HG03460 (cell line): ENCODE data around the gene VRK3.
"Not testable (repeated sequence)": the region's sequence is repeated elsewhere in the genome, so short reads cannot be mapped to it uniquely, and the experiment has no call there.

Source experiments
- ATAC-seq: cut with Tn5 transposase; IDR thresholded peaks from one replicate; pipeline ENCODE4 v1.9.1; 2021; ENCODE audit not compliant: unreplicated experiment

Gene VRK3

GRCh38 chr19:49997709-49998108, 27.5 kb downstream of the VRK3 start:
- ATAC-seq: no peak

DNA sequence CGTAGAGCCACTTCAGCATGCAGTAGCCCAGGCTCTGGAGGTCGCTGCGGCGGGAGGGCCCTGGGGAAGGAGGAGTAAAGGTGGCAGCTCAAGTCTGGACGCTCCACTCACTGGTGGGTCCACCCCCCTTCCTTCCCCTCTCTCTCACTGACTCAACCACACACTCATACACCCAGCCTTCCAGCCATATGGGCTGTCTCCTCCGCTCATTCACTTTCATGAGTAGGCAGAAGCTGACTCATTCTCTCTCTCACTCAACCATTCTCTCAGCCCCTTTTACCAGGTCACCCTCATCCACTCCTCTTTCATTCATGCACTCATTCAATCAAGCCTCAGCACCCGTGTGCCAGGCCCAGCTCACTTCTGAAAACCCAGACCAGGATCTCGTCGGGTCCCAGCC, 36.7 kb downstream of the VRK3 start:
- no peak for ATAC-seq

DNA sequence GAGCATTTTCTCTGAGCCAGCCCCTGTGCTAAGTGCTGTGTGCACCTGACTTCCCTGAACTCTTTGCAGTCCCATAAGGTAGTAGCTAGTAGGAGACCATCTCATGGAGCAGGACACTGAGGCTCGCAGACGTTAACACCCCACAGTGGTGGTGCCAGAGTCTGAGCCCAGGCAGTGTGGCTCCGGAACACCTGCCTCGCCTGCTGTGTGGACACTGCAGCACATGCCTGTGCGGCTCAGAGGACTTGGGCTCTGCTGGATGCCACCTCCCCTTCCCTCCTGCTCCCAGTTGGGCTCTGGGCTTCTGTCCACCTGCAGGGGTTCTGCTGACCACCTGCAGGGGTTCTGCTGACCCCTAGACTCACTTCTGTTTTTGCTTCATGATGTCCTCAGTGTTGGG, 37.2 kb downstream of the VRK3 start:
- ATAC-seq: no peak

DNA sequence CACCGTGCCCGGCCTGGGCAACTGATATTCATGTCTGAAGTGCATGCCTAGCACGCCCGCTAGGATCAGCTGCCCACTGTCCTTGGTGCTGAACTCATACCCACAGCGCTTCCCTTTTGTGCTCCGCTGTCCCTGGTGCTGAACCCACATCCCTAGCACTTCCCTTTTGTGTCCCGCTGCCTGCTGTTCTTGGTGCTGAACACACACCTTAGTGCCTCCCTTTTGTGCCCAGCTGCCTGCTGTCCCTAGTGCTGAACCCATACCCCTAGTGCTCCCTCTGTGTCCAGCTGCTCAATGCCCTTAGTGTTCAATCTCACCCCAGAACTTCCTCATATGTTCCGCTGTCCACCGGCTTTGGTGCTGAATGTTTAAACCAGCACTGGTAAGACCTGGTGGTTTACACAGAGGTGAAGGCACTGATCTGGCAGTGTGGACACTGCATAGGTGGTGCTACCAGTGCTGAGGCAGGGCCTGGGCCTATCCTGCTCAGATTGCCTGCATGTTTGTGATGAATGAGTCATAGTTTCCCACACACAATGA, 37.9 kb downstream of the VRK3 start:
- ATAC-seq: peak; percentile 49

DNA sequence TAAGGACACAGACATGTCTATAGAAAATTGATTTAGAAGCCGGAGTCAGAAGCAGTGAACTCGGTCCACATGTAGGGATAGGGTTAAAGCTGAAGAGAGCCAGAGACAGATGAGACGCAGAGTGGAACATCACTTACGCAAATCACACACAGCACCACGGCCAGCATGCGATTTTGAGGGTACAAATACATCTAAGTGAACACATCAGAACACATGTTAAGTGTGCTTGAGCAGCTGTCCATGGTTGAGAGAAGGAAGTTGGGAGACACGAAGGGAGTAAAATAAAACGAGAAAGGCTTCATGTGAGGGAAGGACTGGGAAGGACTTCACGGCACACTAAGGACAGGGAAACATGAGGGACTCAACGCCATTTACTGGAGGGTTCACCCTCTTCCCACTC, 38.8 kb downstream of the VRK3 start:
- no peak for ATAC-seq

DNA sequence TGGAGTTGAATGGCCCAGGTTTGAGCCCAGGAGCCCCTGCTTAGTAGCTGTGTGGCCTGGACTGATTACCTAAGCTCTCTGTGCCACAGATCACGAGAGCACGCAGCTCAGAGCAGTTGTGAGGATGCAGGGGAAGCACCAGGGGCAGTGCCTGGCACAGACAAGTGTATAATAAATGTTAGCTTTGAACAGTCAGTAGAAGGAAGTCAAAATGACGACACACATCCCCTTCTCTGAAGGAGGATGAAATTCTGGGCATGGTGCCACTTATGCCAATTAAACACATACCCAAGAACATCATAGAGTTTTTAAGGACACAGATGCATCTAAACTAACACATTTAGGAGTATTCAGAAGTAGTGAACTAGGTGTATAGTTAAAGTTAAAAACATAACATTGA, 39.3 kb downstream of the VRK3 start:
- no peak for ATAC-seq

DNA sequence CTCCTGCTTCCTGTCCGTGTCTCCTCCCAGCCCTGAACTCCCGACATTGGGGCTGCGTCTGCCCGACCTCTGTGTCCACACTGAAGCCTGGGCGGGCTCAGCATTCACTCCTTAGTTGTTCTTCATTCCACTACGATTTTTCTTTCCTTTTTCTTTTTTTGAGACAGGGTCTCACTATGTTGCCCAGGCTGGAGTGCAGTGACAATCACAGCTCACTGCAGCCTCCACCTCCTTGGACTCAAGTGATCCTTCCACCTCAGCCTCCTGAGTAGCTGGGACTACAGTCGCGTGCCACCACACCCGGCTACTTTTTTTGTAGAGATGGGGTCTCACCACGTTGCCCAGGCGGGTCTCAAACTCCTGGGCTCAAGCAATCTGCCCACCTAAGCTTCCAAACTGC, 40.7 kb downstream of the VRK3 start:
- ATAC-seq: no peak

DNA sequence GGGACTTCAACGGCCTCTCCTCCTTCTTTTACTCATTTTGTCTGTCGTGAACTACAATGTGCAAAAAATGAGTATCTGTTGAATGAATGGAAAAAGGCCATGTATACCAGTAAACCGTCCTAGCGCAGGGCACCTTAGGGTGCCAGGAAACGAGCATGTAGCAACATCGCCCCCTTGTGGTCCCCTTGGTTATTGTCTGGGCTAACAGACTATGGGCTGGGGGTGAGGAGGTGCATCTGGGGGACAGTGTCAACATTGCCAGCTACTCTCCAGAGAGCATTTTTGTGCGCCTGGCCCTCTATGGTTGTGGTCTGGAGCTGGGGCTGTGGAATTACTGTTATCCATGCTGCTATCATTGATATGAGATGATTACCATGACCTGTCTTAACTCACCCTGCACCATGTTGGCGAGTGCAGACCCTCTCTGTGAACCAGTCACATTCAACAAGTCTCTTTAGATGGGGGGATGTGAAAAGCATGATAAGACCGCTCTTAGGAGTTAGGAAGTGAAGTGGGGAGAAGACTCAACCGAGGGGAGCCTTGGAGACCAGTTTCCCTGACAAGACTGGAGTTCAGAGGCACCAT, 41.4 kb downstream of the VRK3 start:
- ATAC-seq: no peak

GRCh38 chr19:49981603-49982593, 43.3 kb downstream of the VRK3 start:
- ATAC-seq: no peak

GRCh38 chr19:49978324-49978723, 46.8 kb downstream of the VRK3 start:
- ATAC-seq: no peak

GRCh38 chr19:49977881-49978280, 47.3 kb downstream of the VRK3 start:
- no peak for ATAC-seq

DNA sequence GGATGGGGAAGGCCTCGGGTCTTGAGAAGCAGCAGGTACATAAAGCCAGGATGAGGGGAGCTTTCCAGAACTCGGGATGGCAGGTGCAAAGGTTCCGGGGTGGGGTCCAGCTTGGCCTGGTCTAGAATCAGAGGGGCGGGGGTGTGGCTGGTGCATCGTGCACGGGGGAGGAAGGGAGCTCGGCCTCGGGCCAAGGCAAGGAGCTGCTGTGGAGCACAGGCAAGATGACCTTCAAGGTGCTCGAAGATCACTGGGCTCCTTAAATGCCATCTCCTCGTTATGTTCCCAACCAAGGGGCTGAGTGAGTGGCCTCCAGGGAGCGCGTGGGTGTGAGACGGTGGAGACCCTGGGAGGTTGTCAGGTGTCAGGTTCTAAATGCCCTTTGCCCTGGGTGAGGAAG, 48.1 kb downstream of the VRK3 start:
- ATAC-seq: no peak

DNA sequence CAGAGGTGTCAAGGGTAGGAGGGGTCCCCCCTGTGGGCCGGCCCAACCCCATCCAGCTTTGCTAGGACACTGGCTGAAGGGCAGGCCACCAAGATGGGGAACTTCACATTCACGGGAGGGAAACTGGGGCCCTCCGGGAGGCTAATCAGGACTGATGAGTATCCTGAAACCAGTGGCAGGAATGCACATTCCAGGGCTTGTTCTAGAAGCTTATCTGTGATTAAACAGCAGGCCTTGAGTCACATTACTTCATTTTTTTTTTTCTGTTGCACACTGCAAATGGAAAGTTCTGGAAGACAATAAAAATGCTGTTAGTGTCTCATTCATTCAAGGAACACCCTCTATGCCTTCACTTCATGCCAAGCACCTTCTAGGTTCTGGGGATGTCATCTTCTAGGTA, 48.7 kb downstream of the VRK3 start:
- ATAC-seq: no peak

DNA sequence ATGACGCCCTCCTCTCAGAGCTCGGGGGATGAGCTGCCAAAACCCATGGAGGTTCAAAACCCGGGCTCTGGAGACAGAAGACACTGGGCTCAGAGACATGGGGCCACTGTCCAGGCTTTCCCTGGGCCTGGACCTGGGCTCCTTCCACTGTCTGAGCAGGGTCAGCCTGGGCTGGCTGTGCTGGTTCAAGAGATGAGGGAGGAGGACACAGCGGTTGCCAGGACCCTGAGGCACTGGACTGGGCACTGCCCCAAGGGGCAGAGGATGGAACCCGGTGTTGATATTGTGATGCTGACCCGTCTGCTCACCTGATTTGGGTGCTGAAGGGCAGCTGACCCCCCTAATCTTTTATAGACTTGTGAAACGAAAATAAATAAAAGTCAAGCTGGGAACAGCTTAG, 50.1 kb downstream of the VRK3 start:
- no peak for ATAC-seq

DNA sequence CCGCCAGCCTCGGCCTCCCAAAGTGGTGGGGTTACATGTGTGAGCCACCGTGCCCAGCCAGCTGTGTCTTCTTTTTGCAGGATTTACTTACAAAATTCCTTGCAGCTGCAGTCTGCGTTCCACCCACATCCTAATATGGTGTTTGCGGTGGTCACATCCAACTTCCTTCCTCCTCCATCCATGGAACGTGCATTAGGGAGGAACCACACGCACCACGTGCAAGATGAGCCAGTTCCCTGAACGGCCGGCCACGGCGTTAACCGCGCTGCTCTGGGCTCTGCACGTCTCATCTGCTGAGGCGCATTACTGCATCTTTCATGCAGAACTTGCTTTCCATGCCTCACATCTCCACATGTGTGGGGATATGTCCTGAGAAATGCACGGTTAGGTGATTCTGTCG, 51.2 kb downstream of the VRK3 start:
- ATAC-seq: no peak

DNA sequence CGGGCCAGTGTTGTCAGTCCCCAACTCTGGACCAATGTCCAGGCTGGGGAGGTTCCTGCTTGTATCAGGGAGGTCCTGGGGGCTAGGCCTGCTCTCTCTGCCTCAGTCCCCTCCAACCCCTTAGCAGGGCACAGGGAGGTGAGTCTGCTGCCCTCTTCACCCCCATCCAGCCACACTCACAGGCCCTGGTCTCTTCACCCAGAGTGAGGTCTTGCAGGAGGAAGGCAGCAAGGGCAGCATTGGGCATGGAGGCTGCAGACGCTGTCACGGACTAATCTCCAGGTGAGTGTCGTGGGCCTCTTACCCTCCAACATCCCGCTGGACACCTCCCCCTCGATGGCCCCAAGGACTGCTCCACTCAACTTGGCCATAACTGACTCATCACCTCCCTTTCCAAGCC, 52.3 kb downstream of the VRK3 start:
- no peak for ATAC-seq

DNA sequence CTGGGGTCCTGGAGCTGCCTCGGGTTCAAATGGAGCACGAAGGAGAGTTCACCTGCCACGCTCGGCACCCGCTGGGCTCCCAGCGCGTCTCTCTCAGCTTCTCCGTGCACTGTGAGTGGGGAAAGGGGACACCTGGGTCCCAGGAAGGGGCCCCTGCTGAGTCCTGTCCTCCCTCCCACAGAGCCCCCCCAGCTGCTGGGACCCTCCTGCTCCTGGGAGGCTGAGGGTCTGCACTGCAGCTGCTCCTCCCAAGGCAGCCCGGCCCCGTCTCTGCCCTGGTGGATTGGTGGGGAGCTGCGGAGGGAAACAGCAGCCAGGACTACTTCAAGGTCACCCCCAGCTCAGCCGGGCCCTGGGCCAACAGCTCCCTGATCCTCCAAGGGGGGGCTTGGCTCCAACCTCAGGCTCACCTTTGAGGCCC, 53.2 kb downstream of the VRK3 start:
- ATAC-seq: no peak

DNA sequence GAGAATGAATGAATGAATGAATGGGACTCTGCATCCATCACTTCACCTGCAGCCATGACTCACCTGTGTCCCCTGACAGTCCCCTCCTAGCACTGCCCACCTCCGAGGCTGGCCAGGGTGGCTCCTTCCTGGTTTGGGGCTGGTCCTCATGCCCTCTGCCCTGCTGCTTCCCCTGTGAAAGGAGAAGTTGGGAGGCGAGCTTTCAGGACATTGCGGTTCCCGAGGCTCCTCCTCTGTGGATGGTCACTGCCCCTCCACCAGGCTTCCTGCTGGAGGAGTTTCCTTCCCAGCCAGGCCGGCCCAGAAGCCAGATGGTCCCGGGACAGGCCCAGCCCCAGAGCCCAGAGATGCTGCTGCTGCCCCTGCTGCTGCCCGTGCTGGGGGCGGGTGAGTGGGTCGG, 55.8 kb downstream of the VRK3 start:
- not testable (repeated sequence) for ATAC-seq

DNA sequence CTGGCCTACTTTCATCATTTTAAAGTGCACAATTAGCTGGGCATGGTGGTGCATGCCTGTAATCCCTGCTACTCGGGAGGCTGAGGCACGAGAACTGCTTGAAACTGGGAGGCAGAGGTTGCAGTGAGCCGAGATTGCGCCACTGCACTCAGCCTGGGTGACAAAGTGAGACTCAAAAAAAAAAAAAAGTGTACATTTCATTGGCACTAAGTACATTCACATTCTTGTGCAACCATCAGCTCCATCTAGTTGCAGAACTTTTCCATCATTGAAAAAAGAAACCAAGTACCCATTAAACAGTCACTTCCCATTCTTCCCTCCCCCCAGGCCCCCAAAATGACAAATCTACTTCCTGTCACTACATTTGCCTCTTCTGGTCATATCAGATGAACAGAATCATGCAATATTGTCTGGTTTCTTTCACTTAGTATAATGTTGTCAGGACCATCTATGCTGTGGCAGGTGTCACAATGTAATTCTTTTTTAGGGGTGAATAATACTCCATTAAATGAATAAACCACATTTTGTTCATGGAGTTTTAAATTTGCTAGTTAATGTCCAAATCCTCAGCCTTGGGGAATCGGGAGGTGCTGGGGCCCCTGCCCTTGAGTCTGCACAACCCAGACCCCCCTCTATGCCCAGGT, 56.8 kb downstream of the VRK3 start:
- ATAC-seq: no peak

DNA sequence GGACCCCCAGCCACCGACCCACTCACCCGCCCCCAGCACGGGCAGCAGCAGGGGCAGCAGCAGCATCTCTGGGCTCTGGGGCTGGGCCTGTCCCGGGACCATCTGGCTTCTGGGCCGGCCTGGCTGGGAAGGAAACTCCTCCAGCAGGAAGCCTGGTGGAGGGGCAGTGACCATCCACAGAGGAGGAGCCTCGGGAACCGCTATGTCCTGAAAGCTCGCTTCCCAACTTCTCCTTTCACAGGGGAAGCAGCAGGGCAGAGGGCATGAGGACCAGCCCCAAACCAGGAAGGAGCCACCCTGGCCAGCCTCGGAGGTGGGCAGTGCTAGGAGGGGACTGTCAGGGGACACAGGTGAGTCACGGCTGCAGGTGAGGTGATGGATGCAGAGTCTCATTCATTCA, 64.2 kb downstream of the VRK3 start, which contains the start of gene SIGLEC11:
Gene SIGLEC11, minus strand, starts transcription at position 193 of the 400 bp plus-strand sequence. Its CDS starts 91 bp downstream, at position 102.
- not testable (repeated sequence) for ATAC-seq

GRCh38 chr19:49959892-49960291, 65.3 kb downstream of the VRK3 start:
- ATAC-seq: not testable (repeated sequence)
